Keratinocyte (primary cell): ENCODE results near the gene LRRFIP2. TPM values are rescaled to one million over a fixed set of nuclear protein-coding genes. Genes with fewer than 3 reads are reported as not detected.

Experiments used
- DNase-seq: peaks from one replicate; pipeline ENCODE4 v3.0.0-alpha.2; 2011; ENCODE audit warnings: low read depth, missing footprints, low spot score
- FAIRE-seq: peaks from 2 replicates; lab custom pipeline; 2011; peaks lifted over from hg19 to GRCh38; lab: Jason Lieb, UNC
- H2AFZ ChIP-seq: 2 replicates; pipeline ENCODE4 v1.6.0; 2012; ENCODE audit warnings: low read length, control low read depth, inconsistent platforms; ENCODE audit not compliant: control insufficient read depth
- H3K27ac ChIP-seq: 2 replicates; pipeline ENCODE4 v1.5.1; 2011; ENCODE audit warnings: low read length; ENCODE audit not compliant: control insufficient read depth, insufficient read depth
- H3K27me3 ChIP-seq: 3 replicates; pipeline ENCODE4 v1.6.0; 2011; ENCODE audit warnings: low read length; ENCODE audit not compliant: control insufficient read depth, insufficient read depth; ENCODE audit errors: extremely low read depth
- H3K36me3 ChIP-seq, 2 experiments: 2 replicates in 1 of 2; 3 replicates in 1 of 2; pipeline ENCODE4 v1.5.1; 2011; ENCODE audit warnings: low read length in 2 of 2, mild to moderate bottlenecking in 1 of 2; ENCODE audit not compliant: control insufficient read depth in 2 of 2, insufficient read depth in 2 of 2; ENCODE audit errors: extremely low read depth in 1 of 2
- H3K4me1 ChIP-seq: 3 replicates; pipeline ENCODE4 v1.5.1; 2011; ENCODE audit warnings: low read length; ENCODE audit not compliant: control insufficient read depth, insufficient read depth; ENCODE audit errors: extremely low read depth
- H3K4me2 ChIP-seq: 3 replicates; pipeline ENCODE4 v1.6.0; 2011; ENCODE audit warnings: low read depth, low read length; ENCODE audit not compliant: control insufficient read depth, insufficient read depth; ENCODE audit errors: extremely low read depth
- H3K4me3 ChIP-seq, 3 experiments: fragments of 200-600 bp in 1 of 3; sonication (generic) in 1 of 3; 2 replicates in 2 of 3; 3 replicates in 1 of 3; pipeline ENCODE4 v1.5.1; 2011 to 2016; ENCODE audit warnings: low read length in 3 of 3, mild to moderate bottlenecking in 3 of 3, control low read depth in 2 of 3, inconsistent platforms in 1 of 3, low read depth in 1 of 3, mixed read lengths in 1 of 3, mixed run types in 1 of 3, moderate library complexity in 1 of 3; ENCODE audit not compliant: control insufficient read depth in 2 of 3, insufficient read depth in 2 of 3; ENCODE audit errors: extremely low read depth in 1 of 3
- H3K79me2 ChIP-seq: 2 replicates; pipeline ENCODE4 v1.6.0; 2012; ENCODE audit warnings: low read length; ENCODE audit not compliant: control insufficient read depth, insufficient read depth
- H3K9ac ChIP-seq: 3 replicates; pipeline ENCODE4 v1.6.0; 2011; ENCODE audit warnings: low read length; ENCODE audit not compliant: control insufficient read depth, insufficient read depth; ENCODE audit errors: extremely low read depth
- H3K9me1 ChIP-seq: 3 replicates; pipeline ENCODE4 v1.6.0; 2011; ENCODE audit warnings: low read length; ENCODE audit not compliant: control insufficient read depth, insufficient read depth; ENCODE audit errors: extremely low read depth
- H3K9me3 ChIP-seq: 2 replicates; pipeline ENCODE4 v1.5.1; 2012; ENCODE audit warnings: low read depth, low read length; ENCODE audit not compliant: control insufficient read depth
- H4K20me1 ChIP-seq: 3 replicates; pipeline ENCODE4 v1.6.0; 2011; ENCODE audit warnings: low read length; ENCODE audit not compliant: control insufficient read depth, insufficient read depth; ENCODE audit errors: extremely low read depth
- CTCF ChIP-seq, 3 experiments: IDR thresholded peaks in 1 of 3; conservative IDR thresholded peaks in 1 of 3; optimal IDR thresholded peaks in 1 of 3; 2 replicates in 2 of 3; 3 replicates in 1 of 3; pipeline versions ENCODE3 to v1.5.1; 2011; ENCODE audit warnings: low read length in 3 of 3, mild to moderate bottlenecking in 3 of 3, moderate library complexity in 2 of 3, control low read depth in 1 of 3, inconsistent platforms in 1 of 3; ENCODE audit not compliant: insufficient read depth in 2 of 3; ENCODE audit errors: extremely low read depth in 1 of 3
- EZH2 ChIP-seq: IDR thresholded peaks from one replicate; pipeline ENCODE4 v1.6.1; 2012; ENCODE audit warnings: inconsistent platforms, mild to moderate bottlenecking, low read length, moderate library complexity
- dilution Hi-C: fragments of 300-500 bp; cut with MboI; formaldehyde crosslinking; loops from one replicate; pipeline ENCODE4 v1.7.0; 2020; ENCODE audit warnings: low sequenced_read_pairs; ENCODE audit not compliant: extremely low pct_ligation_motif_present
- polyA plus RNA-seq, 5 experiments: library from polyadenylated mRNA; depleted of rRNA in 3 of 5; stranded (reverse) in 3 of 5; stranded (forward) in 1 of 5; unstranded in 1 of 5; fragments of >200 nt; gene quantifications; 1 replicate in 1 of 5; 2 replicates in 3 of 5; 3 replicates in 1 of 5; pipeline versions ENCODE4 v1.2.1 to v1.2.3, GENCODE V29; 2011 to 2012; ENCODE audit warnings: missing spikeins in 2 of 5, low read depth in 1 of 5, low replicate concordance in 1 of 5

LRRFIP2 gene
- polyA plus RNA-seq, 1 donor (not counting 4 experiments of a cell fraction or from before 2014, with no cell fraction given): 70.3 TPM

DNA sequence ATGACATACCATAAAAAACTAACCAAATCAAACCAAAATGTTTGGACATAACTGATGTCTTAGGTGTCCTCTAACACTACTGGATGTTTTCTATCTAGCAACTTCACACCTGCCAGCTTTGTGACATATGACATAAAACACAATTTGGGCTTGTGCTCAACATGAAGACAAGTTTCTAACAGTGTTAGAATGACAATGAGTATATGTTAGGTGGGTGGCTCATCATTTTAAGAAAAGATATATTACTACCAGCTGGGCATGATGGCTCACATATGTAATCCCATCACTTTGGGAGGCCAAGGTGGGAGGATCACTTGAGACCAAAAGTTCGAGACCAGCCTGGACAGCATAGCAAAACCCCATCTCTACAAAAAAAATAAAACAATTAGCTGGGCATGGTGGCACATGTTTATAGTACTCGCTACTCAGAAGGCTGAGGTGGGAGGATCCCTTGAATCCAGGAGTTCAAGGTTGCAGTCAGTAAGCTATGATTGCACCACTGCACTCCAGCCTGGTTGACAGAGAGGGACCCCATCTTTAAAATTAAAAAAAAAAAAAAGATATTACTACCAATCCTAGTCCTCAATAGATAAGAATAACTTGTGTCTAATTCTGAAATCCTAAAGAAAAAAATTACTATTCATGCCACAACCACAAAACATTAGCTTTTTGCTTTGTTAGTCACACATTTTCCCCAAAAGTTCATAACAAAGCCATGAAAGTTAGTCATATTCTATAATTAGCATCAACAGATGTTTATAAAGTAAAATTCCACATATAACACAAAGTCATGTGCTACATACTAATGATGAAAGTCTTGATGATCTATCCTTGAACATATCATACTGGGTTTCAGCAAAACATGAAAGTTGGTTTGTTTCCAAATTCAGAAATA lies 59.9 kb downstream of the LRRFIP2 start:
- Histone ChIP-seq H3K9ac (no peak overlapping the region), H4K20me1 (no peaks in the 10 kb centered on the region), H3K9me3 (no peaks in the 10 kb centered on the region), H3K79me2 (peaks cover 11% of the 10 kb centered on the region), H3K27me3 (no peaks in the 10 kb centered on the region), H3K4me2 (no peak overlapping the region), H2AFZ (no peak overlapping the region), H3K4me3 (no peak overlapping the region), H3K9me1 (no peaks in the 10 kb centered on the region), H3K4me1 (peaks cover 16% of the 10 kb centered on the region), H3K36me3 (peaks cover 0 to 6% of the 10 kb centered on the region in 2 experiments), H3K27ac (peak overlapping the region; percentile 64)
- DNase-seq (peak; percentile 21), FAIRE-seq (no peak)
- dilution Hi-C loops: no loop called here
- TF ChIP-seq EZH2 (no peak), CTCF (optimal IDR thresholded peaks at IDR 0.05 in 1 of 3, IDR thresholded peaks at IDR 0.05 in 1 of 3, conservative IDR thresholded peaks at IDR 0.05 in 1 of 3; ENCODE audit: extremely low read depth in 1 of 3, insufficient read depth in 2 of 3, low read length in 3 of 3) (no peak)

DNA sequence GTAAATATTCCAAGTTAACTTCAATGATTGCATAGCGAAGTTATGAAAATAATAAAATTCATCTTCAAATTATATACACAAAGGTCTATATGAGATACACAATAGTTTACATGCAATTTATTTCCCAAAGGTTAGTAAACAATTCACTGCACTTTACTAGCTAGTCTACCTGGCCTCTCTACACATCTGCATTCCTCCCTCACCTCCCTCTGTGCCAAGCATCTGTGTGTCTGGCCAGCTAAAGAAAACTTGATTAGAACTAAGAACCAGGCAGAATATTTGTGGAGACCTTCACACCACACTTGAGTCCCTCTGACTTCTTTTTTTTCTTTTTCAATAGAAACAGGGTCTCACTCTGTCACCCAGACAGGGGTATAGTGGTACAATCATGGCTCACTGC lies 61.4 kb downstream of the LRRFIP2 start:
- no peak for TF ChIP-seq EZH2
- no peak for TF ChIP-seq CTCF (optimal IDR thresholded peaks at IDR 0.05 in 1 of 3, IDR thresholded peaks at IDR 0.05 in 1 of 3, conservative IDR thresholded peaks at IDR 0.05 in 1 of 3; ENCODE audit: extremely low read depth in 1 of 3, insufficient read depth in 2 of 3, low read length in 3 of 3)
- Histone ChIP-seq H3K9me3 (no peaks in the 10 kb centered on the region), H3K79me2 (peaks cover 13% of the 10 kb centered on the region), H3K9me1 (no peaks in the 10 kb centered on the region), H3K4me2 (no peak overlapping the region), H3K36me3 (peaks cover 3 to 7% of the 10 kb centered on the region in 2 experiments), H3K27ac (no peak overlapping the region), H3K9ac (no peak overlapping the region), H2AFZ (no peak overlapping the region), H3K4me3 (no peak overlapping the region), H3K4me1 (peaks cover 20% of the 10 kb centered on the region), H4K20me1 (no peaks in the 10 kb centered on the region), H3K27me3 (no peaks in the 10 kb centered on the region)
- FAIRE-seq (no peak), DNase-seq (no peak)
- dilution Hi-C loops: no loop called here
